Liver (tissue), 9 donors: ENCODE results near the gene PTTG1IP. TPM values are rescaled to one million over a fixed set of nuclear protein-coding genes. Genes with fewer than 3 reads are reported as not detected.
A peak's percentile ranks its signal among the peaks of the same experiment; 100 is the strongest.
"Not testable (repeated sequence)": the region's sequence is repeated elsewhere in the genome, so short reads cannot be mapped to it uniquely, and the experiment has no call there.

Experiments
- DNase-seq: peaks from one replicate; pipeline ENCODE4 v3.0.0-alpha.2; 2017; ENCODE audit warnings: low spot score
- H3K27ac ChIP-seq, 2 donors: one replicate each; pipeline ENCODE4 v1.7.0; 2013; ENCODE audit warnings: inconsistent platforms in 2 of 2, low read length in 2 of 2, control low read depth in 1 of 2, low read depth in 1 of 2, mild to moderate bottlenecking in 1 of 2
- H3K27me3 ChIP-seq, 4 donors: one replicate each; pipeline versions ENCODE4 v1.6.1 to v1.7.0; 2013; ENCODE audit warnings: low read length in 3 of 4, inconsistent platforms in 1 of 4, mild to moderate bottlenecking in 1 of 4, moderate library complexity in 1 of 4; ENCODE audit not compliant: control insufficient read depth in 4 of 4, insufficient read depth in 4 of 4
- H3K36me3 ChIP-seq, 4 donors: one replicate each; pipeline versions ENCODE4 v1.6.1 to v1.7.0; 2013; ENCODE audit warnings: low read length in 3 of 4, mild to moderate bottlenecking in 3 of 4, low read depth in 1 of 4, moderate library complexity in 1 of 4; ENCODE audit not compliant: control insufficient read depth in 4 of 4, insufficient read depth in 3 of 4
- H3K4me1 ChIP-seq, 4 donors: one replicate each; pipeline versions ENCODE4 v1.6.1 to v1.7.0; 2013; ENCODE audit warnings: low read length in 3 of 4, mild to moderate bottlenecking in 3 of 4, moderate library complexity in 1 of 4; ENCODE audit not compliant: control insufficient read depth in 4 of 4, insufficient read depth in 4 of 4
- H3K4me3 ChIP-seq, 3 donors: one replicate each; pipeline versions ENCODE4 v1.6.1 to v1.7.0; 2013; ENCODE audit warnings: low read length in 3 of 3, control low read depth in 1 of 3, low read depth in 1 of 3, mild to moderate bottlenecking in 1 of 3
- H3K9ac ChIP-seq, 2 donors: one replicate each; pipeline ENCODE4 v1.7.0; 2013; ENCODE audit warnings: low read length in 2 of 2, mild to moderate bottlenecking in 2 of 2, moderate library complexity in 2 of 2, control low read depth in 1 of 2, low read depth in 1 of 2
- H3K9me3 ChIP-seq, 4 donors: one replicate each; pipeline versions ENCODE4 v1.6.1 to v1.7.0; 2013; ENCODE audit warnings: low read length in 3 of 4; ENCODE audit not compliant: control insufficient read depth in 4 of 4
- EGR1 ChIP-seq, 2 donors: IDR thresholded peaks; 2 replicates each; pipeline ENCODE4 v1.6.1; 2016 to 2018; ENCODE audit warnings: antibody characterized with exemption in 2 of 2, low read depth in 2 of 2
- HNF4A ChIP-seq, 2 donors: conservative IDR thresholded peaks; 2 replicates each; pipeline ENCODE4 v1.6.1; 2016; ENCODE audit warnings: antibody characterized with exemption in 2 of 2, mild to moderate bottlenecking in 2 of 2
- HNF4G ChIP-seq: IDR thresholded peaks from 2 replicates; pipeline ENCODE4 v1.6.1; 2016; ENCODE audit warnings: antibody characterized with exemption
- MAX ChIP-seq: IDR thresholded peaks from 2 replicates; pipeline ENCODE4 v1.6.1; 2016; ENCODE audit warnings: antibody characterized with exemption
- NR2F2 ChIP-seq: IDR thresholded peaks from 2 replicates; pipeline ENCODE4 v1.6.1; 2016; ENCODE audit warnings: antibody characterized with exemption
- REST ChIP-seq: IDR thresholded peaks from 2 replicates; pipeline ENCODE4 v1.6.1; 2016; ENCODE audit warnings: antibody characterized with exemption, mild to moderate bottlenecking
- RXRA ChIP-seq, 2 donors: IDR thresholded peaks; 2 replicates each; pipeline ENCODE4 v1.6.1; 2017 to 2018; ENCODE audit warnings: antibody characterized with exemption in 2 of 2, mild to moderate bottlenecking in 1 of 2
- SP1 ChIP-seq: IDR thresholded peaks from 2 replicates; pipeline ENCODE4 v1.6.1; 2018; ENCODE audit warnings: antibody characterized with exemption, mild to moderate bottlenecking
- WGBS: extraction: QIAGEN DNeasy Blood & Tissue Kit; methylation state at CpG from one replicate; pipeline ENCODE4 v1.1.7; 2013; 5-methylcytosine and 5-hydroxymethylcytosine counted together
- polyA plus RNA-seq, 2 donors: library from polyadenylated mRNA; stranded (reverse) in 1 of 2; unstranded in 1 of 2; fragments of 200-250 nt in 1 of 2; fragments of >200 nt in 1 of 2; fragmentation: Nextera tagmentation in 1 of 2; extraction: Ambion mirVana in 1 of 2; gene quantifications; one replicate each; pipeline versions ENCODE4 v1.2.1 to v1.2.3, GENCODE V29; 2013 to 2015
- total RNA-seq, 2 donors: library from RNA; depleted of rRNA; stranded (reverse); fragments of >200 nt; gene quantifications; one replicate each; pipeline ENCODE4 v1.2.3, GENCODE V29; 2014
- donor health status: healthy.
- donor health status: healthy.
- donor health status: healthy.
- donor health status: healthy.
- donor health status: healthy.

Gene PTTG1IP
- total and polyA plus RNA-seq, 4 donors = 62.0 to 94.0 (median 79.8) TPM

- no peak for TF ChIP-seq REST
- TF ChIP-seq NR2F2 = no peak
- peak; percentile 36 for TF ChIP-seq MAX
- TF ChIP-seq RXRA (IDR thresholded peaks at IDR 0.05) = peak; percentile 13 to 63
Observed at GRCh38 chr21:44913425-44914175, 40.1 kb upstream of the PTTG1IP start (continued).

GRCh38 chr21:44912506-44913412, 39.3 kb upstream of the PTTG1IP start:
- H3K27me3 ChIP-seq, DNase-seq, H3K4me3 ChIP-seq, H3K36me3 ChIP-seq, H3K9me3 ChIP-seq: not testable (repeated sequence)
- Histone ChIP-seq H3K4me1 (peaks cover 33 to 55% (median 50%) of the 10 kb centered on the region in 4 donors), H3K27ac (peak overlapping the region; percentile 92 to 95), H3K9ac (peak overlapping the region in 1 of 2 donors; percentile 8)
- peak; percentile 47 to 63 for TF ChIP-seq HNF4A (conservative IDR thresholded peaks at IDR 0.05)
- WGBS = 37% methylated on average over 19 of the region's 25 CpGs

- Histone ChIP-seq H3K27ac (peak overlapping the region; percentile 84 to 95), H3K4me1 (peaks cover 31 to 51% (median 46%) of the 10 kb centered on the region in 4 donors), H3K36me3 (no peaks in the 10 kb centered on the region), H3K4me3 (no peak overlapping the region), H3K9me3 (no peaks in the 10 kb centered on the region), H3K9ac (peak overlapping the region in 1 of 2 donors; percentile 8), H3K27me3 (no peaks in the 10 kb centered on the region)
- DNase-seq = no peak
- 29% methylated on average over 8 of the region's 8 CpGs for WGBS
- TF ChIP-seq EGR1 (IDR thresholded peaks at IDR 0.05; ENCODE audit: low read depth in 2 of 2) (peak in 1 of 2 donors; percentile 34), RXRA (IDR thresholded peaks at IDR 0.05) (peak in 1 of 2 donors; percentile 32), SP1 (peak; percentile 61), HNF4G (no peak)
Observed at GRCh38 chr21:44912158-44912473, 38.6 kb upstream of the PTTG1IP start.
